Skin of body (tissue), 3 donors: ENCODE data around the gene RADX. TPM values are rescaled to one million over a fixed set of nuclear protein-coding genes. Genes with fewer than 3 reads are reported as not detected.

Experiments
- DNase-seq: peaks from one replicate; lab custom pipeline; 2025; lab: John Stamatoyannopoulos, UW
- small RNA-seq: library from RNA; depleted of rRNA; stranded (forward); fragments of <200 nt; gene quantifications from one replicate; pipeline ENCODE3, GENCODE V24; 2014; ENCODE audit warnings: low replicate concordance
- total RNA-seq: library from RNA; depleted of rRNA; stranded (reverse); fragments of >200 nt; gene quantifications from one replicate; pipeline ENCODE4 v1.2.3, GENCODE V29; 2014

Gene RADX
- total RNA-seq, 1 donor from 2014 or later, result 2.8 TPM

GRCh38 chrX:106692425-106693065 is 80.8 kb downstream of the RADX start:
- no peak for DNase-seq

- no peak for DNase-seq
These were observed 84.7 kb downstream of the RADX start for GRCh38 chrX:106696502-106696901.

- no peak for DNase-seq
These were observed 86.9 kb downstream of the RADX start for GRCh38 chrX:106698693-106699092.

- DNase-seq, result no peak
These were observed 90.9 kb downstream of the RADX start for GRCh38 chrX:106702636-106703035.

DNA sequence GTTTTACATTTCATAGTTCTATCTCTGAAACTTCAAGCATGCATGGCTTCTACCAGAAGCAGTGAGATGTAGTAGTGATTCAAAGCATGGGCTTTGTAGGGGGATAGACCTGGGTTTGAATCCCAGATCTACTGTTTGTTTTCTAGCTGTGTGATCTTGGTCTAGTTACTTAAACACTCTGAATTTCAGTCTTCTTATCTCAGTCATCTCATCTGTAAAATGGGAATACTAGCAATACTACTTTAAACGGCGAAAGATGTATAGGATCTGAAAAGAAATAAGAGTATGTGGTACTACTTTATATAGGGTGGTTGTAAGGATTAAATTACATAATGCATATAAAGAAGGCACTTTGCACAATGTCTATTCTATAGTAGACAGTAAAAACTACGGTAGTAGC is 94.7 kb downstream of the RADX start:
- DNase-seq, result no peak

- no peak for DNase-seq
These were observed 96.1 kb downstream of the RADX start for GRCh38 chrX:106707771-106708454.

GRCh38 chrX:106710771-106711170 is 99.0 kb downstream of the RADX start:
- no peak for DNase-seq

- DNase-seq, result no peak
These were observed 99.6 kb downstream of the RADX start for GRCh38 chrX:106711375-106711774.

DNA sequence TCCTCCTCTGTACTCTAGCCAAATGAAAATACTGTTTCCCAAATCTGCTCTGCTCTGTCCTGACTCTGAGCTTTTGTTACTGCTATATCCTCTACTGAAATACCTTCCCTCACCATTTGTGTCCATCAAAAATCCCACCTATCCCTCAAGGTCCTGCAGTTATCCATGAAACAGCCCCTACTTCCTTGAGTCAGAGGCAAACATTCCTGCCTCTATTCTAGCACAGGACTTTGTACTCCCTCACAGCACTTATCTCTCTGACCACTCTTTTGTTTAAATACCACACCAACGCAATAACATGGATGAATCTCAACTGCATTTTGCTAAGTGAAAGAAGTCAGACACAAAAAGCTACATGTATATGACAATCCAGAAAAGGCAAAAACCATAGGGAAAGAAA is 104.2 kb downstream of the RADX start:
- DNase-seq, result no peak

- no peak for DNase-seq
These were observed 104.7 kb downstream of the RADX start for GRCh38 chrX:106716463-106716862.

GRCh38 chrX:106718709-106719108 is 106.9 kb downstream of the RADX start:
- no peak for DNase-seq

- DNase-seq, result no peak
These were observed 114.2 kb downstream of the RADX start for GRCh38 chrX:106725931-106726330.

- no peak for DNase-seq
These were observed 115.0 kb downstream of the RADX start, which contains the start of gene RNF128 for GRCh38 chrX:106726485-106727437. RNF128 (plus strand) TSS chrX:106726701; CDS start chrX:106726914, 213 bp downstream.

GRCh38 chrX:106728337-106728736 is 116.6 kb downstream of the RADX start:
- DNase-seq, result no peak

Small RNAs within 50 kb of the gene (small RNA-seq; reads per million reads assigned to genes)
- gene AL590808.1, result not detected
- not detected for gene MIR548AN

Other genes with a start within 250 kb of the RADX start
- 4.2 TPM for gene RNF128, start 114.7 kb downstream of the RADX start, total RNA-seq
- gene TBC1D8B, start 190.7 kb downstream of the RADX start, total RNA-seq, result 16.9 TPM